ENCODE data around the gene PLEKHA3.

The PLEKHA3 gene

DNA sequence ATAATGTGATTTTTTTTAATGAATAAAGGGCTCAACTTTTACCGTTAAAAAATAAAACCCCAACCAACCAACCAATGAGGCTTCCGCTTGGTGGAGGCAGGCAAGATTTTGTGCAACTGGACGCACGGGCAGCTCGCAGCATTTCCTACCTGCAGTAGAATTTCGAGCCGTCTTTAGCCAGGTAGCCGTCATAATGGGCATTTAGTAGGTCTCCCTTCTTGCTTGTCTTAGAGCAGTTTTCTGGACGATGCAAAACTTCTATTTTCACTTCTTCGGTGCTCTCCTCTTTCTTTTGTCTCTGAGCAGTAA is 2.2 kb upstream of the PLEKHA3 start:
- DNase-seq, result no peak

- DNase-seq, result peak; percentile 91
These were observed 1.6 kb upstream of the PLEKHA3 start, which contains the start of gene FKBP7 for GRCh38 chr2:178478439-178479274. FKBP7 (minus strand) TSS chr2:178478600; CDS start chr2:178478499, 101 bp downstream.

DNA sequence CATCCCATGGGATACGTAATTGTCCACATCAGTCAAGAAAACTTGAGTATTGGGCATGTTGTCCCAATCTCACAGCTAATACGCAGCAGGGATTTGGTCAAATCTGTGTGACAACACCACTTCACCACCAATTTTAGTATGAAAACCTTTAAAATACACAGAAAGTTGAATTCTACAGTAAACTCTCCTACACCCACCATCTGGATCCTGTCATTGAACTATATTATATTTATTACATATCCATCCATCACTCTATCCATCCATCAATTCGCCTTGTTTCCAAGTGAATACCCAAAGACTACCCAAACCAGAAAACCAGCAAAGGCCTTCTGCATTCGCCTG is 1.0 kb upstream of the PLEKHA3 start:
- DNase-seq, result no peak

- no peak for DNase-seq
These were observed 465 bp upstream of the PLEKHA3 start for GRCh38 chr2:178479758-178480226.

DNA sequence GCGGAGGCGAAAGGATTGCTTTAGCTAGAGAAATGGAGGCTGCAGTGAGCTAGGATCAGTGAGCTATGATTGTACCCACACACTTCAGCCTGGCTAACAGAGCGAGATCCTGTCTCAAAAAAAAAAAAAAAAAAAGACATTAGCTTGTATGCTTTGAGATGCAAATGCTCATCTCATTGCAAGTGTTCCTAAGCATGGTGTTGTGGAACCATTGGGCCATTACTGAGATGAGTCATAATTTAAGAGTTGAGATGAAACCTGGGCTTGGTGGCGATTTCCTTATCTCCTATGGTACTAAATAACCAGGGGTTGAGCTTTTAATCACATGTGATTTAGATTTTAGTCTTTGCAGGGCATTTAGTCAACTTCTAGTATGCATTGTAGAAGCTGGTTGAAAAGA is 2.2 kb downstream of the PLEKHA3 start:
- DNase-seq, result no peak

- DNase-seq, result no peak
These were observed 4.2 kb downstream of the PLEKHA3 start for GRCh38 chr2:178484245-178485041.

GRCh38 chr2:178485356-178485755 is 5.1 kb downstream of the PLEKHA3 start:
- DNase-seq, result no peak

DNA sequence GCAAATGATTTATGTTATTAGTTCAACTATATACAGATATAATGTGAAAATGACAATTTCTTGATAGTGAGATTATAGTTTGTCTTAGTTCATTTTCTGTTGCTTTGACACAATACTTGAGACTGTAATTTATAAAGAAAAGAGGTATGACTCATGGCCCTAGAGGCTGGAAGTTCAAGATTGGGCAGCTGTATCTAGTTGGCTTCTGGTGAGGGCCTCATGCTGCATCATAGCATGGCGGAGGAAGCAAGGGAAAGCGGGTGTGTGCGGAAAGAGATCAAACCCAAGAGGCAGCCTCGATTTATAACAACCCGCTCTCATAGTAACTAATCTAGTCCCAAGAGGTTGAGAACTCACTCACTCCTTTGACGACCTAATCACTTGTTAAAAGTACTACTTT is 11.4 kb downstream of the PLEKHA3 start:
- no peak for DNase-seq

DNA sequence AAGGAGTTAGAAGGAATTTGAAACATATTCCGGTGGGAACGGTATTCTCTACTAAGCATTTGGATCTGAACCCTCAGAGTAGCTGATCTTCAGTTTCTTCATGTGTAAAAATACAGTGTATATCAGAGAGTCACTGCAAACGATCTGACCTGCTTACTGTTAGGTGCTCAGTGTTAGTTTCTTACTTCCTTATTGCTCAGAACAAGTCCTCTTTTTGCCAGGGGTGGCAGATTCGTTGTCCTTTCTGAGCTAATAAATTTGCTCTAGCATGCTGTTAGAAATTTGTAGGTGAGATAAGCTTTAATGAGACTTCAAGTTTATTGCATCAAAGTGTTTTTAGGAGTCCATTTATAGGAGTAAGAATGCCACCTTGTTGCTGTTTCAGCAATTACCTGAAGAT is 15.8 kb downstream of the PLEKHA3 start:
- no peak for DNase-seq

DNA sequence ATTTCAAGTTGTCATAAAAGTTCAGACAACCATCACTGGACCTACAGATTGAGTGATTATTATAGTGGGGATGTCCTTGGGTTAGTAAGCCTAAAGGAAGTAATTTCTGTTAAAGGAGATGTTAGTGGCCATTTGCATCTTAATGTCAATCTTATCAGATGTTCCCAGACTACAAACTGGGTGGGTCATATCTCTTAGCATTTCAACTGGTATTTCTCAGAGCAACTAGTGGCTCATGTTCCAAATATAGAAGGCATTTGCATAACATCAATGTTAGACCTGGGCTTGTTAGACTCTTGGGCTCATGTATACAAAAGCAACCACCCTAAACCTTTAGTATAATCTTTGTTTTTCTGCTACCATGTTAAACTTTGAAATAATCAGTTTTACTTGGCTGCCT is 17.9 kb downstream of the PLEKHA3 start:
- no peak for DNase-seq

- no peak for DNase-seq
These were observed 19.4 kb downstream of the PLEKHA3 start for GRCh38 chr2:178499640-178500039.

GRCh38 chr2:178502751-178503150 is 22.5 kb downstream of the PLEKHA3 start:
- DNase-seq, result no peak

DNA sequence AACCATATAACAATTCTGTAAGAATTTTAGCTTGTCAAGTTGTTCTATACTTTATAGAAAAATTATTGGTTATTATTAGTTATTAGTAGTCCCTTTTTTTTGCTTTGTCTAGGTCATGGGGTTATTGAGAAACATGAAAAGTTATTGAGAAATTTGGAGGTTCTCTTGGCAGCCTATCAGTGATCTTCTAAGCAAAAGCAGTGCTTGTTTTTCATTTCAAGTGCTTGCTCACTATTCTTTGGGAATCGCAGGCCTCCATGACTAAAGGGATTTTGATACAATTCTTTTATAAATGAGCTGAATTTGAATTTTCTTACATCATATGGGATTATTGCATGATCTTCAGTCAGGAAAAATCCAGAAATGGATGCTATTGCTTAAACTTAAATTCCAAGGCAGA is 25.8 kb downstream of the PLEKHA3 start:
- DNase-seq, result no peak

- no peak for DNase-seq
These were observed 26.3 kb downstream of the PLEKHA3 start for GRCh38 chr2:178506524-178506923.

DNA sequence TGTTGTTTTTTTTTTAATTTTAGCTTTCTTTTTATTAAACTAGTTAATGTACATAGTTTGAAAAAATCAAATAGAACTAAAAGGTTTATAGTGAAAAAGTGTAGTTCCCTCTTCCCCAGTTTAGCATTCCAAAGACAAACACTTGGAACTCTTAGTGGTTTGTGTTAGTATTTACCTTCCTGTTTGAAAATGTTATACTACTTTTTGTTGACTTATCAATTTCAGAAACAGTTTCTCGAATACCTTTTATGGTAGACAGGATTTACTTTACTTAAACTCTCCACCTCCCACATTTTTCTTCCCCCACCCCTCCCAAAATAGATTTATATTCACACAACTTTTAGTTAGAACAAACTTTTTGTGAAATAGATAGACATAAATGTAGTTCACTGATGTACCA is 26.7 kb downstream of the PLEKHA3 start:
- DNase-seq, result no peak

- no peak for DNase-seq
These were observed 28.4 kb downstream of the PLEKHA3 start for GRCh38 chr2:178508646-178509045.

DNA sequence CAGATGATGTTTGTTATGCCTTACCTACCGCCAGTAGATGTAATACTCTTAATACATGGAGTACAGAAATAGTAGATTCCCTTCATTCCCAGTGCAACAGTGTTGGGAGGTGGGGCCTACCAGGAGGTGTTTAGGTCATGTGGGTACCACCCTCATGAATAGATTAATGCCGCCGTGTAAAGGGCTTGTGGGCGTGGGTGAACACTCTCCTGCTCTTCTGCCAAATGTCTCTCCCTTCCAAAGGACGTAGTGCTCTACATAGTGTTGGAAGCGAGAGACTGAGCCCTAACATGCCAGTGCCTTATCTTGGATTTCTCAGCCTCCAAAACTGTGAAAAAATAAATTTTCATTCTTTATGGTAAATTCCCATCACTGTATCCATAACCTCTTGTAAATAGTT is 30.1 kb downstream of the PLEKHA3 start:
- DNase-seq, result no peak

DNA sequence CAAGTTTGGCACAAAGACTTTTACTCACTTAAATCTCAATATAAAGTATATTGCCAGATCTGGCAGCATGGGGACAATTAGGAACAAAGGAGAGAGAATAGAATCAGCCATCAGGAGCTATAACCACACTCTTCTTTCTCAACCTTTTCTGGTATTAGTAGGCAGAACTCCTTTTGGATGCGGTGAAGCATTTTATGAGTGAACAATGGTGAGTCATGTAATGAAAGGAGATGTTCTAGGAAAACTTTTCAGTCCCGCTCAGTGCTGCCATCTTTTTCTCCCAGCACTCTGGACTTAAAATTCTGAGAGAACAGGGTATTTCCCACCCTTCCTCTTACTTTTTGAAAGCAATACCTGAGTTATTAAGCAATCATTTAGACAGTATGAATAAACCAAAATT is 32.2 kb downstream of the PLEKHA3 start:
- no peak for DNase-seq

GRCh38 chr2:178513876-178514275 is 33.6 kb downstream of the PLEKHA3 start:
- DNase-seq, result no peak

GRCh38 chr2:178514664-178515063 is 34.4 kb downstream of the PLEKHA3 start:
- DNase-seq, result no peak

DNA sequence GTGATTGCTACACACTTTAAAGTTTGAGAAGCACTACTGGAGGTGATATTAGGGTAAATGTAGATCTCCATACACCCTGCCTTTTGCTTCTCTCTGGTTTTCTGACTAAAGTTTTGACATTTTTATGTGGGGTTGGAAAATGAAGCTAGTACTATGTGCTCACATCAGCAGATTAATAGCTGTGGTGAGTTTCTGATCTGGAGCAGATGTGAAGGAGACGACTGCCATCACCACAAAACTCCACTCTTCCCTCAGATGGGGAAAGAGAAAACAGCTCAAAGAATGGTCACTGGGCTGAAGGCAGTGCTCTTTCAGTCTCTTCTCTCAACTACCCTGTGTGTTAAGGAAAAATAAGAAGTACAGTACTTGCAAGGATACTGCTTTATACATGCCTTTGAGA is 37.2 kb downstream of the PLEKHA3 start:
- no peak for DNase-seq

GRCh38 chr2:178521304-178522150 is 41.3 kb downstream of the PLEKHA3 start:
- DNase-seq, result no peak
